ENCODE results near the gene MAU2. TPM values are rescaled to one million over a fixed set of nuclear protein-coding genes. Genes with fewer than 3 reads are reported as not detected.

MAU2 gene
- total RNA-seq, 1 donor from 2014 or later = 75.7 TPM

- Mint-ChIP-seq H3K27ac (ENCODE audit: unreplicated experiment) (peak overlapping the region; percentile 98), H3K27me3 (ENCODE audit: unreplicated experiment) (no peaks in the 10 kb centered on the region), H3K9me3 (ENCODE audit: unreplicated experiment) (no peaks in the 10 kb centered on the region), H3K36me3 (ENCODE audit: unreplicated experiment) (no peaks in the 10 kb centered on the region), H3K4me1 (ENCODE audit: unreplicated experiment) (peaks cover 49% of the 10 kb centered on the region), H3K4me3 (ENCODE audit: unreplicated experiment) (no peak overlapping the region)
- TF ChIP-seq CTCF (IDR thresholded peaks at IDR 0.05) = no peak
- DNase-seq (ENCODE audit: extremely low spot score, unreplicated experiment) = no peak
These were observed 82.8 kb downstream of the MAU2 start for GRCh38 chr19:19403373-19403901.

GRCh38 chr19:19404879-19405860, 84.5 kb downstream of the MAU2 start, which contains the start of gene GATAD2A:
Gene GATAD2A, plus strand, starts transcription at chr19:19405675. Its CDS starts 59,671 bp downstream, at chr19:19465346.
- Mint-ChIP-seq H3K27me3 (ENCODE audit: unreplicated experiment) (no peaks in the 10 kb centered on the region), H3K4me1 (ENCODE audit: unreplicated experiment) (peaks cover 56% of the 10 kb centered on the region), H3K9me3 (ENCODE audit: unreplicated experiment) (no peaks in the 10 kb centered on the region), H3K36me3 (ENCODE audit: unreplicated experiment) (no peaks in the 10 kb centered on the region), H3K27ac (ENCODE audit: unreplicated experiment) (peak within 1 kb of the TSS; percentile 98), H3K4me3 (ENCODE audit: unreplicated experiment) (peak within 1 kb of the TSS; percentile 97)
- peak; percentile 32 for TF ChIP-seq CTCF (IDR thresholded peaks at IDR 0.05)
- peak; percentile 97 for DNase-seq (ENCODE audit: extremely low spot score, unreplicated experiment)

GRCh38 chr19:19405971-19406877, 85.6 kb downstream of the MAU2 start:
- H3K27ac Mint-ChIP-seq (ENCODE audit: unreplicated experiment) = peak overlapping the region; percentile 93
- TF ChIP-seq CTCF (IDR thresholded peaks at IDR 0.05) = no peak
- no peaks in the 10 kb centered on the region for H3K36me3 Mint-ChIP-seq (ENCODE audit: unreplicated experiment)
- H3K27me3 Mint-ChIP-seq (ENCODE audit: unreplicated experiment) = no peaks in the 10 kb centered on the region
- H3K4me3 Mint-ChIP-seq (ENCODE audit: unreplicated experiment) = peak overlapping the region; percentile 97
- H3K9me3 Mint-ChIP-seq (ENCODE audit: unreplicated experiment) = no peaks in the 10 kb centered on the region
- peaks cover 61% of the 10 kb centered on the region for H3K4me1 Mint-ChIP-seq (ENCODE audit: unreplicated experiment)
- DNase-seq (ENCODE audit: extremely low spot score, unreplicated experiment) = no peak

- Mint-ChIP-seq H3K9me3 (ENCODE audit: unreplicated experiment) (no peaks in the 10 kb centered on the region), H3K4me1 (ENCODE audit: unreplicated experiment) (peaks cover 61% of the 10 kb centered on the region), H3K36me3 (ENCODE audit: unreplicated experiment) (no peaks in the 10 kb centered on the region), H3K27ac (ENCODE audit: unreplicated experiment) (peak overlapping the region; percentile 93), H3K4me3 (ENCODE audit: unreplicated experiment) (peak overlapping the region; percentile 97), H3K27me3 (ENCODE audit: unreplicated experiment) (no peaks in the 10 kb centered on the region)
- TF ChIP-seq CTCF (IDR thresholded peaks at IDR 0.05) = peak; percentile 58
- DNase-seq (ENCODE audit: extremely low spot score, unreplicated experiment) = no peak
These were observed 86.4 kb downstream of the MAU2 start for GRCh38 chr19:19406878-19407632.

Measured in osteocyte (in vitro differentiated cells).